OCI-LY7 (cell line): ENCODE data around the gene DCHS1. TPM values are rescaled to one million over a fixed set of nuclear protein-coding genes. Genes with fewer than 3 reads are reported as not detected.

Source experiments
- BruUV-seq: library from RNA; stranded (reverse); fragments of 400-500 nt; replicated peaks from 2 replicates; lab custom pipeline; 2021; lab: Mats Ljungman, UMichigan
- CTCF ChIA-PET: fragments of 300-600 bp; sonication (Branson Sonifier 250); formaldehyde crosslinking; loops from one replicate; lab custom pipeline; 2022; ENCODE audit warnings: antibody characterized with exemption; ENCODE audit not compliant: unreplicated experiment; lab: Charles Lee
- POLR2A ChIA-PET: fragments of 300-600 bp; sonication (Branson Sonifier 250); formaldehyde crosslinking; loops from one replicate; lab custom pipeline; 2022; ENCODE audit warnings: antibody characterized with exemption; lab: Charles Lee
- DNase-seq: peaks from one replicate; pipeline ENCODE4 v3.0.0-alpha.2; 2015; ENCODE audit warnings: low spot score
- H2AFZ ChIP-seq: fragments of 200-600 bp; sonication (generic), shearing (Covaris generic); 2 replicates; pipeline ENCODE4 v1.6.1; 2014; ENCODE audit warnings: mild to moderate bottlenecking, antibody characterized with exemption, low read length, moderate library complexity
- H3K27ac ChIP-seq: fragments of 200-600 bp; sonication (generic); 2 replicates; pipeline ENCODE4 v1.5.1; 2014; ENCODE audit warnings: mixed run types, low read depth, mild to moderate bottlenecking, moderate library complexity, low read length, inconsistent platforms; ENCODE audit not compliant: poor library complexity, severe bottlenecking
- H3K36me3 ChIP-seq: fragments of 200-600 bp; sonication (generic); 2 replicates; pipeline ENCODE4 v1.6.1; 2014; ENCODE audit warnings: mild to moderate bottlenecking, antibody characterized with exemption, low read length, moderate library complexity, mixed read lengths; ENCODE audit not compliant: insufficient read depth
- H3K4me1 ChIP-seq: fragments of 200-600 bp; sonication (generic); 2 replicates; pipeline ENCODE4 v1.5.1; 2014; ENCODE audit warnings: mild to moderate bottlenecking, low read length; ENCODE audit not compliant: insufficient read depth, poor library complexity, severe bottlenecking
- H3K4me2 ChIP-seq: fragments of 200-600 bp; sonication (generic); 2 replicates; pipeline ENCODE4 v1.6.1; 2014; ENCODE audit warnings: mild to moderate bottlenecking, low read length
- H3K4me3 ChIP-seq: fragments of 200-600 bp; sonication (generic); 2 replicates; pipeline ENCODE4 v1.5.1; 2014; ENCODE audit warnings: mild to moderate bottlenecking, low read depth, low read length; ENCODE audit not compliant: poor library complexity, severe bottlenecking
- H3K79me2 ChIP-seq: fragments of 200-600 bp; sonication (generic); 2 replicates; pipeline ENCODE4 v1.6.1; 2016; ENCODE audit warnings: low read depth, mild to moderate bottlenecking, low read length, moderate library complexity, mixed read lengths; ENCODE audit not compliant: insufficient read depth
- H3K9me2 ChIP-seq: fragments of 200-600 bp; sonication (generic); 2 replicates; pipeline ENCODE4 v1.6.1; 2016; ENCODE audit warnings: mild to moderate bottlenecking, low read length, mixed read lengths; ENCODE audit not compliant: insufficient read depth
- H3K9me3 ChIP-seq: fragments of 200-600 bp; sonication (generic); 2 replicates; pipeline ENCODE4 v1.6.1; 2014; ENCODE audit warnings: mild to moderate bottlenecking, mixed run types, low read length, mixed read lengths
- H4K20me1 ChIP-seq: fragments of 200-600 bp; sonication (generic); 2 replicates; pipeline ENCODE4 v1.6.1; 2014; ENCODE audit warnings: mild to moderate bottlenecking, antibody characterized with exemption, low read length, moderate library complexity, mixed read lengths; ENCODE audit not compliant: insufficient read depth
- CTCF ChIP-seq: fragments of 200-600 bp; sonication (generic); conservative IDR thresholded peaks from 2 replicates; pipeline ENCODE4 v1.5.1; 2014; ENCODE audit warnings: mild to moderate bottlenecking, antibody characterized with exemption, low read length, moderate library complexity, mixed read lengths
- EZH2phosphoT487 ChIP-seq: fragments of 200-600 bp; sonication (generic); IDR thresholded peaks from 2 replicates; pipeline ENCODE4 v1.6.1; 2018; ENCODE audit warnings: low read depth, borderline replicate concordance, mild to moderate bottlenecking, mixed run types, antibody characterized with exemption, low read length, moderate library complexity, mixed read lengths
- intact Hi-C: fragments of 100-400 bp; cut with micrococcal nuclease; formaldehyde crosslinking; loops from one replicate; pipeline ENCODE4 v1.10.0; 2022; ENCODE audit not compliant: unreplicated experiment
- total RNA-seq, 2 experiments: library from RNA; depleted of rRNA in 1 of 2; stranded (reverse); fragments of >200 nt in 1 of 2; shearing (Covaris generic) in 1 of 2; gene quantifications; 2 replicates each; pipeline ENCODE4 v1.2.3, GENCODE V29; 2014 to 2022

Gene DCHS1
- total RNA-seq, 2 experiments from 2014 or later = 0.67 to 1.1 TPM

- no peak for TF ChIP-seq EZH2phosphoT487
- no peak for TF ChIP-seq CTCF
- BruUV-seq = no TSS peak
- no peak overlapping the region for H3K4me3 ChIP-seq
- no peaks in the 10 kb centered on the region for H4K20me1 ChIP-seq
- intact Hi-C loops = no loop called here
- H3K9me3 ChIP-seq = no peaks in the 10 kb centered on the region
- CTCF ChIA-PET = no interaction called here
- H3K36me3 ChIP-seq = peaks cover 8% of the 10 kb centered on the region; the same call in 1 of the 2 replicates
- H3K4me2 ChIP-seq = no peak overlapping the region
- no peaks in the 10 kb centered on the region for H3K79me2 ChIP-seq
- H3K27ac ChIP-seq = no peak overlapping the region
- no peak for DNase-seq
- no peaks in the 10 kb centered on the region for H3K9me2 ChIP-seq
- POLR2A ChIA-PET = no interaction called here
- H2AFZ ChIP-seq = no peak overlapping the region
- no peaks in the 10 kb centered on the region for H3K4me1 ChIP-seq
Measured at GRCh38 chr11:6674219-6674597, 18.6 kb upstream of the DCHS1 start.

- H3K9me3 ChIP-seq = no peaks in the 10 kb centered on the region
- 0 out of 2 replicates have a peak, but pooled peaks cover 4% of the 10 kb centered on the region for H3K36me3 ChIP-seq
- no peaks in the 10 kb centered on the region for H3K4me1 ChIP-seq
- no peak overlapping the region for H2AFZ ChIP-seq
- ChIA-PET CTCF (no interaction called here), POLR2A (interaction anchor here (0.7 to 2.6 kb wide), 3 partner anchors 8 to 32 kb away, joined by 3 to 13 read pairs (median 8); partner anchors contain the start of gene MRPL17)
- no peak overlapping the region for H3K27ac ChIP-seq
- H3K4me2 ChIP-seq = no peak overlapping the region
- no peaks in the 10 kb centered on the region for H3K9me2 ChIP-seq
- BruUV-seq = no TSS peak
- no peak for TF ChIP-seq CTCF
- TF ChIP-seq EZH2phosphoT487 = no peak
- no peaks in the 10 kb centered on the region for H4K20me1 ChIP-seq
- no peak overlapping the region for H3K4me3 ChIP-seq
- intact Hi-C loops = no loop called here
- no peaks in the 10 kb centered on the region for H3K79me2 ChIP-seq
- DNase-seq = no peak
Measured at GRCh38 chr11:6673523-6674218, 18.1 kb upstream of the DCHS1 start.

GRCh38 chr11:6671991-6672390 is 16.4 kb upstream of the DCHS1 start:
- Histone ChIP-seq H3K9me2 (no peaks in the 10 kb centered on the region), H2AFZ (no peak overlapping the region), H3K4me1 (no peaks in the 10 kb centered on the region), H3K4me3 (no peak overlapping the region), H3K79me2 (no peaks in the 10 kb centered on the region), H4K20me1 (no peaks in the 10 kb centered on the region), H3K36me3 (0 out of 2 replicates have a peak, but pooled peaks cover 4% of the 10 kb centered on the region), H3K4me2 (no peak overlapping the region), H3K27ac (no peak overlapping the region), H3K9me3 (no peaks in the 10 kb centered on the region)
- intact Hi-C loops = no loop called here
- no TSS peak for BruUV-seq
- no peak for DNase-seq
- POLR2A ChIA-PET = interaction anchor here (0.6 to 2.6 kb wide), 11 partner anchors 8 to 1078 kb away, joined by 3 to 13 read pairs (median 5); partner anchors contain the start of genes MRPL17 and TPP1
- TF ChIP-seq EZH2phosphoT487 (no peak), CTCF (no peak)
- CTCF ChIA-PET = no interaction called here
